Measurements from ENCODE around the gene LCNL1.

DNA sequence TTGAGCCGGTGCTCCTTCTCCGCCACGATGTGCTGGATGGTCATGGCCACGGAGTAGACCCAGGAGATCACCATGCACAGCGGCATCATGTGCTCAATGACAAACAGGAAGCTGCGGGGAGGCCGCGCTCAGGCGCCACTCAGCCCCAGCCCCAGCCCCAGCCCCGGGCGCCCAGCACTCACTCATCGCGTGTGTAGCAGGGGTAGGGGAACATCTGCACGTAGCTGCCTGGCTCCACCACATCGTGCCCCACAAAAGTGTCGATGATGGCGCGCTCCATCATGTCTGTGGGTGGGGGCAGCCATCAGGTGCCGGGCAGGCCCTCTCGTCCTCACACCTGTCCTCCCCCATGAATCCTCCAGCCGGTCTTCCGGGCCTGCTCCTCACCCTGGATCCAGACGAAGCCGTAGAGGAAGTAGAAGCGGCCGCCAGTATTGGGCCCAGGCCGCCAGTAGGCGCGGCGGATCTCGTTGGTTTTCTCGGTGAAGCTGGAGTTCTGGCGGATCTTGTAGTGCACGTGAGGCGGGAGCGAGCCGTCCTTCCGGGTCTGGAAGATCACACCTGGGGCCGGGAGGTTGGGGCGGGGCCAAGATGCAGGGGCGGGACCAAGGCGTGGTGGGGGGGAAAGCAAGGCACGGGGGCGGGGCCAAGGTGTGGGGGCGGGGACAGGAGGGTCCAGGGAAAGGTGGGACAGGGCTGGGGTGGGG lies 35.2 kb downstream of the LCNL1 start:
- TF ChIP-seq, protein P1, sequence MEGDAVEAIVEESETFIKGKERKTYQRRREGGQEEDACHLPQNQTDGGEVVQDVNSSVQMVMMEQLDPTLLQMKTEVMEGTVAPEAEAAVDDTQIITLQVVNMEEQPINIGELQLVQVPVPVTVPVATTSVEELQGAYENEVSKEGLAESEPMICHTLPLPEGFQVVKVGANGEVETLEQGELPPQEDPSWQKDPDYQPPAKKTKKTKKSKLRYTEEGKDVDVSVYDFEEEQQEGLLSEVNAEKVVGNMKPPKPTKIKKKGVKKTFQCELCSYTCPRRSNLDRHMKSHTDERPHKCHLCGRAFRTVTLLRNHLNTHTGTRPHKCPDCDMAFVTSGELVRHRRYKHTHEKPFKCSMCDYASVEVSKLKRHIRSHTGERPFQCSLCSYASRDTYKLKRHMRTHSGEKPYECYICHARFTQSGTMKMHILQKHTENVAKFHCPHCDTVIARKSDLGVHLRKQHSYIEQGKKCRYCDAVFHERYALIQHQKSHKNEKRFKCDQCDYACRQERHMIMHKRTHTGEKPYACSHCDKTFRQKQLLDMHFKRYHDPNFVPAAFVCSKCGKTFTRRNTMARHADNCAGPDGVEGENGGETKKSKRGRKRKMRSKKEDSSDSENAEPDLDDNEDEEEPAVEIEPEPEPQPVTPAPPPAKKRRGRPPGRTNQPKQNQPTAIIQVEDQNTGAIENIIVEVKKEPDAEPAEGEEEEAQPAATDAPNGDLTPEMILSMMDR (IDR thresholded peaks at IDR 0.05): no peak
- no peak for TF ChIP-seq POLR2A (IDR thresholded peaks at IDR 0.05)
